GM18858 (cell line): ENCODE measurements around the gene DEFB131B.
A peak's percentile ranks its signal among the peaks of the same experiment; 100 is the strongest.
"Not testable (repeated sequence)": the region's sequence is repeated elsewhere in the genome, so short reads cannot be mapped to it uniquely, and the experiment has no call there.

ENCODE experiments used
- ATAC-seq: cut with Tn5 transposase; IDR thresholded peaks from one replicate; pipeline ENCODE4 v1.9.1; 2021; ENCODE audit not compliant: unreplicated experiment

Gene DEFB131B

DNA sequence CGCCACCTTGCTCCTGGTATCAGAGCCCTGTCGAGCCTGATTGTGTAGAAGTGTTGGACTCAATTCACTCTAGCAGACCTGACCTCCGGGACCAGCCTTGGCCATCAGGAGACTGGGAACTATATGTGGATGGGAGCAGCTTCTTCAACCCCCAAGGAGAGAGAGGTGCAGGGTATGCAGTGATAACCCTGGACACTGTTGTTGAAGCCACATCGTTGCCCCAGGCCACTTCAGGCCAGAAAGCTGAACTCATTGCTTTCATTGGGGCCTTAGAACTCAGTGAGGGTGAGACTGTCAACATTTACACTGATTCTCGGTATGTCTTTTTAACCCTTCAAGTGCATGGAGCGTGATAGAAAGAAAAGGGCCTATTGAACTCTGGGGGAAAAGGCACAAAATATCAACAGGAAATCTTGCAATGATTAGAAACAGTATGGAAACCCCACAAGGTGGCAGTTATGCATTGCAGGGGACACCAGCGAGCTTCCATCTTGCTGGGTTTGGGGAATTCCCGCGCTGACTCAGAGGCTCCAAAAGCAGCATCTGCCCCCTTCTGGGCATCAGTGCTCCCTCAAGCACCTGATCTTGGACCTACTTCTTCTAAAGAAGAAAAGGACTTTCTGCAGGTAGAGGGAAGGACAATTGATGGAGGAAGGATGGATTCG, 33.2 kb downstream of the DEFB131B start:
- not testable (repeated sequence) for ATAC-seq

DNA sequence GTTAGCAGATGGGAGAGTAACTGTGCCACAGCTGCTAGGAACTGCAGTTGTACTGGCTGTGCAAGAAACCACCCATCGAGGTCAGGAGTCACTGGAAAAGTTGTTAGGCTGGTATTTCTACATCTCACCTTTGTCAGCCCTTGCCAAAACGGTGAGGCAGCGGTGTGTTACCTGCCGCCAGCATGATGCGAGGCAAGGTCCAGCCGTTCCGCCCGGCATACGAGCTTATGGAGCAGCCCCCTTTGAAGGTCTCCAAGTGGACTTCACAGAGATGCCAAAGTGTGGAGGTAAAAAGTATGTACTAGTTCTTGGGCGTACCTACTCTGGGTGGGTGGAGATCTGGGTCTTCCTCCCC, 33.7 kb downstream of the DEFB131B start:
- ATAC-seq, result not testable (repeated sequence)

DNA sequence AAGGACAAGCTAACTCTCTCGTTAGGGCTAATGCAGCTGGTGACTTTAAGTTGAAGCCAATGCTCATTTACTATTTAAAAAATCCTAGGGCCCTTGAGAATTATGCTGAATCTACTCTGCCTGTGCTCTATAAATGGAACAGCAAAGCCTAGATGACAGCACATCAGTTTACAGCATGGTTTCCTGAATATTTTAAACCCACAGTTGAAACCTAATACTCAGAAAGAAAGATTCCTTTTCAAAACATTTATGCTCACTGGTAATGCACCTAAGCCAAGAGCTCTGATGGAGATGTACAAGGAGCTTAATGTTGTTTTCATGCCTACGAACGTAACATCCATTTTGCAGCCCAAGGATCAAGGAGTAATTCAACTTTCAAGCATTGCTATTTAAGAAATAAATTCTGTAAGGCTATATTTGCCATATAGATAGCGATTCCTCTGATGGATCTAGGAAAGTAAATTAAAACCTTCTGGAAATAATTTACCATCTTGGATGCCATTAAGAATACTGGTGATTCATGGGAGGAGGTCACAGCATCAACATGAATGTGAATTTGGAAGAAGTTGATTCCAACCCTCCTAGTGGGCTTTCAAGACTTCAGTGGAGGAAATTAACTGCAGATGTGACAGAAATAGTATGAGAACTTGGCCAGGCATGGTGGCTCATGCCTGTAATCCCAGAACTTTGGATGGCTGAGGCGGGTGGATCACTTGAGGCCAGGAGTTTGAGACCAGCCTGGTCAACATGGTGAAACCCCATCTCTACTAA, 35.7 kb downstream of the DEFB131B start:
- ATAC-seq, result no peak

DNA sequence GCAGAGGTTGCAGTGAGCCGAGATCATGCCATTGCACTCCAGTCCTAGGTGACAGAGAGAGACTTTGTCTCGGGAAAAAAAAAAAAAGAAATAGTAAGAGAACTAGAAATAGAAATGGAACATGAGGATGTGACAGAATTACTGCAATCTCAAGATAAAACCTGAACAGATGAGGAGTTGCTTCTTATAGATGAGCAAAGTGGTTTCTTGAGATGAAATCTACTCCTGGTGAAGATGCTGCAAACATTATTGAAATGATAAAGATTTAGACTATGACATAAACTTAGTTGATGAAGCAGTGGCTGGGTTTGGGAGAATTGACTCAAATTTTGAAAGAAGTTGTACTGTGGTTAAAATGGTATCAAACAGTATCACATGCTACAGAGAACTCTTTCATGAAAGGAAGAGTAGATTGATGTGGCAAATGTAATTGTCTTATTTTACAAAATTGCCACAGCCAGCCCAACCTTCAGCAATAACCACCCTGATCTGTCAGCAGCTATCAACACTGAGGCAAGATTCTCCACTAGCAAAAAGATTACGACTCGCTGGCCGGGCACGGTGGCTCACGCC, 36.5 kb downstream of the DEFB131B start:
- no peak for ATAC-seq

DNA sequence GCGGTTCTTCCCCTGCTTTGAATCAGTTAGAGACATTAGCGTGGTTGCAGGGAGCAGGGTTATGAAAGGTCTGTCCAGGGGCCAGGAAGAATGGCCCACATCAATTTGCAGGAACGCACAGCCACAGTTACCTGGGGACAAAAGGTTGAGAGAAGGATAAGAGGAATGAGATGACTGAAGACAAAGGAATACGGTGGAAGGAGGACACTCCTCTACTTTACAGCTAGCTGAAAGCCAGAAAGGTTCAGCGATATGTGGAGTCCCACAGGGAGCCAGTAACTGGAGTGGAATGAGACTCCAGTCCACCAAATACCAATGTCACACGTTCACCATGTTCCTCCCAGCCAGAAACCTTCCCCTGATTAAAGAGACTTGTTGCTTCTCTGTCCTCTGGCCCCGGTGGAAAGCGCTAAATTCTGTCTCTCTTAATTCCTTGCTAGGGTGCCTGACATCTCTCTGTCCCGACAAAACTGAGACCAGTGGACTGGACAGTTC, 39.4 kb downstream of the DEFB131B start:
- no peak for ATAC-seq

DNA sequence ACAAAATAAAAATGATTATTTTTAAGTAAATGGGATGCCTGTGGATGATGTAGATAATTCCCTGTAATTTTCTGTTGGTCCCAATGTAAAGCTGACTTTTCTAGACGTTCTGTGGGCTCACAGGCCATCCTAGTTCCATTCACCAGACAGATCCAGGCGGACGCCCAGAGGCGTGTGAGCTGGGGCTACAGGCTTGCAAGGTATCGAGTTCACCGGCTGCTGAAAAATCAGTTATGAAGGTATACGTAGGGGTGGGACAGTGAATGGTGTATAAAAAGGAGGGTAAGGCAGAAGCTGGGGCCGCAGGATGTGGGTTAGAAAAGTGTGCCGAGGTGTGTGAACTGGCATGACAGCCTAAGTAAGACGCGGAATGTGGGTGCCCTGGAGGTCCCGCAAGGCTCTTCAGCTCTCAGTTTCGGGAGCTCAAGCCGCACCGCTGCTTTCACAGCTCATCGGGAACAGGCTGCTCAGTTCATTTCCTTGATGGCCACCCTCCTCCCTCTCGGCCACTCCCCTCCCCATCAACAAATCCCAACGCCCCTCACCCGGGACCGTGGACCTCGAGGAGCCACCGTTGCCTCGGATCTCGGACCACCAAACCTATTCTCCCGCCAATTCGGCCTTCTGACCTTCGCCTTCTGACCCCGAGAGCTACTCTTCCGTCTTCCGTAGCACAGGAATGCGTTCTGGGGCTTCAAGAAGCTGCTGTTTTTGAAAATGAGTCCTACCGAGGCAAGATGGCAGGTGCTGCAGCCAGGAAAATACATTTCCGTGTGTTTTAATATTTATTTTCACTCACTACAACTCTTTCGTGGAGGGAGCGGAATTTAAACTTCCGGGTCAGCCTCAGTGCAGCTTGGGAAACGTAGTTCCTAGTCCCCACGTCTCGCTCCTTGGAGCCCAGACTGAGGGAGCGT, 49.8 kb downstream of the DEFB131B start, which contains the start of gene XNDC1N:
XNDC1N (minus strand) TSS at position 775 of the 917 bp plus-strand sequence. CDS start 5,241 bp downstream, outside the sequence.
- ATAC-seq, result peak; percentile 46

DNA sequence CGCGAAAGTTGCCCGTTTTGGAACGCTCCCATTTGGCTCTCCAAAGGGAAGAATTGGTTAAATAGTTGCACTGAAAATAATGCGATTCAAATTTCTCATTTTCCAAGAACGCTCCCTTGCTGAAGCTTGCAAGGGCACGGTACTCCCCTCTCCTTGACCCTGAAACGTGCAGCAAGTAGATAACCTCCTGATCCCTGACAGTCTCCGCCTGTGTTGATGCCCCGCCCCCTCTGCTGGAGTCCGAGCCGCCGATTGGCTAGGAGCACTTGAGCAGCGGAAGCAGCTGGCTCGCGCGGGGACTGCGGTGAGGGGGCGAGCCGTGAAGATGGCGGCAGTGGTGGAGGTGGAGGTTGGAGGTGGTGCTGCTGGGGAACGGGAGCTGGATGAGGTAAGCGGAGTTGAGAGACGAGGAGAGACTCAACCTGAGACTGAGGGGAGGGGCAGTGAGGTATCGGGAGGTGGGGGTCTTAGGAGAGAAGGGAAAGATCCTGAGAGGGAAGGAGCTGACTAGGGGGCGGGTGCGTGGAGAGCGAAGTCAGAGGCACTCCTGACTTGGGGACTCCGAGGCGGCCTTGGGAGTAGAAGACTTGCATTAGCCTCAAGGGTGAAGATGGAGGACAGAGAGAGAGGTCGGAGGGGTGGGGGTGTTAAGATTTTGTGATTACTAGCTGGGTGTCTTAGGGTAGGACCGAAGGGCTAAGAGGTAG, 50.6 kb downstream of the DEFB131B start, which contains the start of gene RNF121:
RNF121 (plus strand) TSS at position 310 of the 707 bp plus-strand sequence; CDS start at position 326, 16 bp downstream.
- ATAC-seq, result peak; percentile 64

DNA sequence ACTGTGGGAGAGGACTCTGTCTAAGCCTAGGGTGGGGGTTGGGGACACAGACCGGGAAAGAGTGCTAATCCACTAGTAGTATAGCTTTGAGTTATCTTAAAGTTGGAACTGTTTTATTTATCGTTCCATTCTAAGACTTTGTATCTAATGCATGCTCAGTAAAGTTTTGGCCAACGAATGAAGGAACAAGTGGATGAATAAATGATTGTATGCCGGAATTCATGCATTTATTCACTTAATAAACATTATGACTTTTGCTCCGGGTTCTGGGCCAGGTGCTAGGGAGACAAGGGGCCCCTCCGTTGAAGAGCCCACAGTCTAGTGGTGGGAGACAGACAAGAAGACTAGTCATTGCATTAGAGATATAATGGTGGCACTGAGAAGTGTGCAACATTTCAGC, 51.2 kb downstream of the DEFB131B start:
- no peak for ATAC-seq

DNA sequence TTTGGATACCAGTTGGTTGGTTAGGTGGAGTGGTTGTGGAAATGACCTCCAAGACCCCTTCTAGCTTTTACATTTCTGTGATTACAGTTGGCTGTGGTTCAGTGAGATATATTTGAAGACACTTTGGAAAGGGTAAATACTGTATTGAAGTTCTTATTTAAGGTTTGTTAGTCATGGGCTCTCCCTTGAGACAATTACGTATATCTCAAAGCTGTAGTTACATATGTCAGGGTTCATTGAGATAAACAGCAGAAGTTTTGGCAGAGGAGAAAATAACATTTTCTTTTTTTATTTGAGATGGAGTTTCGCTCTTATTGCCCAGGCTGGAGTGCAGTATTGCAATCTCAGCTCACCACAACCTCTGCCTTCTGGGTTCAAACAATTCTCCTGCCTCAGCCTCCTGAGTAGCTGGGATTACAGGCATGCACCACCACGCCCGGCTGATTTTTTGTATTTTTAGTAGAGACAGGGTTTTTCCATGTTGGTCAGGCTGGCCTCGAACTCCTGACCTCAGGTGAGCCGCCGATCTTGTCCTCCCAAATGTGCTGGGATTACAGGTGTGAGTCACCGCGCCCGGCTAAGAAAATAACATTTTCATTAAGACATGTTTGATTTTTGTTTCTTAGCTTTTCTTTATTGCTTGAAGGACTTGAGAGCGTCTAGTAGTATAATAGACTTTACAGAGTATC, 52.4 kb downstream of the DEFB131B start:
- no peak for ATAC-seq

DNA sequence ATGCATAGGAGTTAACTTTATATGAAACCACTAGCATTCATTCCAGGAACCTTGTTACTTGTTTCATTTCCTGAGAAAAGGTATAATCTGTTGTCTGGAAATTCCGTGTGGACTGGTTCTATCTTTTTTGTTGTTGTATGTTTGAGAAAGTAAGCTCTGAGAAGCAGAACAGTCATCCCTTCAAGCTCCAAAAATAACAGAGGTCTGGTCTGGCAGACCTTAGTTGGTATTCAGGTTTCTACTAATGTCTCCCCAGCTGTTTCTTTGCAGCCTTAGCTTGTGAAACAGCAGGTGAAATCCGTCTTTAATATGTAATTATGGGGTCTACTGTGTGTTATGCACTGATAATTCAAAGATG, 53.0 kb downstream of the DEFB131B start:
- no peak for ATAC-seq

DNA sequence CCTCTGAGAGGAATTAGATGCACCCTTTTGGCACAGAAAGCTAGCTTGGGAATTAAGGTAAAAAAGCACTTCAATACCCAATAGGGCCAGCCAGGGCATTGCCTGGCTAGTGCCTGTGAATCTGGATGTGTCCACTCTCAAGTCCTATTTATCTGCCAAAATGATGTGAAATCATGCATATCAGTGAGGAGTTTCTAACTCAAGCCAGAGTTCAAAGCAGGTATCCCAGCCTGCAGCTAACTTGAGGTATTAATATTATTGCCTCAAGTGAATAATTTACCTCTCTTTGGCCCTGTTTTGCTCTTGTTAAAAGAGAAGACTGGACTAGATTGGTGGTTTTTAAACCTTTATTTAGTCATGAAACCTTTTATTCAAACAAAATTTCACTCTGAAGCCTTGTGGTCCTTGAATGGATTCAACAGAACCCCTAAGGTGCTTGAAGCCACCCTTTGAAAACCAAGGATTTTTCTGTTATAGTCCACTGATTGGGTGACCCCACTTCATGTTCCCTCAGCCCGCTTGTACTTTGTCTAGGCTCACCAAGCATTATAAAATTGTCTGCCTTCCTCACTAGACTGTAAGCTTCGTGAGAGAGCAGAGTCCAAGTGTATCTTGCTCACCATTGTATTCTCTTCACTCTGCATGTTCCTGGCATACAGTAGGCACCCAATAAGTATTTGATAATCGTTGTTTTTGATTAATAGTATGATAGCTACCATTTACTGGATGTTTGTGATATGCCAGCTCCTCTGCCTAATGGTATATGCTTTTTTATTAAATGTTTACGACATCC, 55.1 kb downstream of the DEFB131B start:
- ATAC-seq, result no peak
